ENCODE data around the gene TBC1D5.

TBC1D5 gene

GRCh38 chr3:17151598-17152373 lies 590.6 kb downstream of the TBC1D5 start:
- DNase-seq (ENCODE audit: low read depth): no peak
- no peak overlapping the region for H3K4me3 ChIP-seq (ENCODE audit: low read depth, low read length)
- no peak for TF ChIP-seq POLR2A (IDR thresholded peaks at IDR 0.05; ENCODE audit: extremely low read depth, insufficient read length)

DNA sequence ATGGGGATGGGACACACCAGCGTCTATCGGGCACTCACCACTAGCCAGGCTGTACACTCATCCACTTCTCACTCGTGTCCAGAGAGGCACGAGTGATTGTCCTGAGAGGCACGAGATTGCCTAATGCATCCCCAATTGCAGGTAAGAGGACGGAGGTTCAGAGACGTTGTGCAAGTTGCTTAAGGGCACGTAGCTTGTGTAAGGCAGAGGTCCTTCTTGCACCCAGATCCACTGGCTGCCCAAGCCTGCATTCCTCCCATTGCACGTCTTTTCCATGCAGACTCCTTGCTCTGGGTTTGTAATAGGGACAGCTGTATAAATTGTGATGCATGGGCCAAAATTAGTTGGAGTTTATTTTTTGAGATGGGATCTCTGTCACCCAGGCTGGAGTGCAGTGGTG lies 593.4 kb downstream of the TBC1D5 start:
- no peak for TF ChIP-seq POLR2A (IDR thresholded peaks at IDR 0.05; ENCODE audit: extremely low read depth, insufficient read length)
- DNase-seq (ENCODE audit: low read depth): no peak
- H3K4me3 ChIP-seq (ENCODE audit: low read depth, low read length): no peak overlapping the region

- no peak for DNase-seq (ENCODE audit: low read depth)
- no peak for TF ChIP-seq POLR2A (IDR thresholded peaks at IDR 0.05; ENCODE audit: extremely low read depth, insufficient read length)
- no peak for TF ChIP-seq MAX (IDR thresholded peaks at IDR 0.05; ENCODE audit: low read depth, low read length)
- no peak for TF ChIP-seq CTCF (IDR thresholded peaks at IDR 0.05; ENCODE audit: low read depth, low read length)
- TF ChIP-seq MYC (IDR thresholded peaks at IDR 0.05; ENCODE audit: low read depth, low read length): no peak
Measured at GRCh38 chr3:17144665-17144993, 597.8 kb downstream of the TBC1D5 start.

DNA sequence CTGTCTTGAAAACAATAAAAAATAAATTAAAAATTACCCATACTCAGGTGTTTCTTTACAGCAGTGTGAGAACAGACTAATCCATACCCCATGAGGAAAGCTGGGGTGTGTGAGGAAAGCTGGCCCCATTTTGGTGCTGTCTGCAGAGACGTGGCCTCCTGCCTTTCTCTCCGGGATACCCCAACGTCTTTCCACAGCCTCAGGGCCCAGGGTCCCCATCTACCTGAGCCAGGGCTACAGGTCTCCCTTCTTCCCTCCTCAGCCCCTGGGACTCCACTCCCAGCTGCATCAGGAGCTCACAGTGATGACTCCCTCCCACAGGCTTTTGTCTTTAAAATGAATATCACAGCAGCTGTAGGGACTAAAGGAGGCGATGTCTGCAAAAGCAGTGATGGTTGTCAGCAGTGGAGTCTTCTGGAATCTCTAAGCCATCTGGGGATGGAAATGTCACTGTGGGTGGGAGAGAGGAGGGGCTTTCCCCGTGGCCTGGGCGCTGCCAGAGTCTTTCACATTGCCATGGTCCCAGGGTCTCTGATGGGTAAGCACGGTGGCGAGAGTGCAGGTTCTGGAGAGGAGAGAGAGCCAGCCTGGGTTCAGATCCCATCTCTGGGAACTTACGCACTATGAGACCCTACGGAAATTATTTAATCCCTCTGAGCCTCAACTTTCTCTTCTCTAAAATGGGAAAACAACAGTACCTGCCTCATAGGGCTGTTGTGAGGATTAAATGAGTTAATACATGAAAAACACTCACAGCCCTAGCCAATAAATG lies 598.4 kb downstream of the TBC1D5 start:
- TF ChIP-seq POLR2A (IDR thresholded peaks at IDR 0.05; ENCODE audit: extremely low read depth, insufficient read length) (no peak), MAX (IDR thresholded peaks at IDR 0.05; ENCODE audit: low read depth, low read length) (no peak), CTCF (IDR thresholded peaks at IDR 0.05; ENCODE audit: low read depth, low read length) (no peak), MYC (IDR thresholded peaks at IDR 0.05; ENCODE audit: low read depth, low read length) (no peak)
- no peak for DNase-seq (ENCODE audit: low read depth)
- H3K4me3 ChIP-seq (ENCODE audit: low read depth, low read length): no peak overlapping the region

More at GRCh38 chr3:17144665-17144993, 597.8 kb downstream of the TBC1D5 start:
- H3K4me3 ChIP-seq (ENCODE audit: low read depth, low read length): no peak overlapping the region

GRCh38 chr3:17142516-17142915 lies 599.9 kb downstream of the TBC1D5 start:
- TF ChIP-seq MAX (IDR thresholded peaks at IDR 0.05; ENCODE audit: low read depth, low read length): no peak
- no peak for TF ChIP-seq POLR2A (IDR thresholded peaks at IDR 0.05; ENCODE audit: extremely low read depth, insufficient read length)
- TF ChIP-seq CTCF (IDR thresholded peaks at IDR 0.05; ENCODE audit: low read depth, low read length): no peak
- no peak for TF ChIP-seq MYC (IDR thresholded peaks at IDR 0.05; ENCODE audit: low read depth, low read length)
- H3K4me3 ChIP-seq (ENCODE audit: low read depth, low read length): no peak overlapping the region
- no peak for DNase-seq (ENCODE audit: low read depth)

DNA sequence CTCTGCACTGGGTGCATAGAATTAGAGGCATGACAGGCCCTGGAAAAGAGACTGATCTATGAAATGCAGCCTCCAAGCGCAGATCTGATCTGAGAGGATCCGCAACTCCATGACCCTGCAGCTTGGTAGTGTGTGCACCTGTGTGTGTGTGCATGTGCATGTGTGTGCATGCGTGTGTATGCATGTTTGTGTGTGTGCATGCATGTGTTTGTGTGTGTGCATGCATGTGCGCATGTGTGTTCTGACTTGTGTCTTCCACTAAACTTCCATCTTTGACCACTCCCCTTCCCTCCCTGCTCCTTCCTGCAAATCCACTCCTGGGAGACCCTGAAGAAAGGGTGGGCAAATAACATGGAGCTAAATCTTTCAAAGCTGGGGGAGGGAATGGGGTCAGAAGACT lies 600.7 kb downstream of the TBC1D5 start:
- no peak overlapping the region for H3K4me3 ChIP-seq (ENCODE audit: low read depth, low read length)
- TF ChIP-seq MAX (IDR thresholded peaks at IDR 0.05; ENCODE audit: low read depth, low read length) (no peak), POLR2A (IDR thresholded peaks at IDR 0.05; ENCODE audit: extremely low read depth, insufficient read length) (no peak), MYC (IDR thresholded peaks at IDR 0.05; ENCODE audit: low read depth, low read length) (no peak), CTCF (IDR thresholded peaks at IDR 0.05; ENCODE audit: low read depth, low read length) (no peak)
- DNase-seq (ENCODE audit: low read depth): no peak

Measured in NB4 (cell line).